Esophagus (tissue), 2 donors: ENCODE measurements around the gene LLPH. TPM values are rescaled to one million over a fixed set of nuclear protein-coding genes. Genes with fewer than 3 reads are reported as not detected.

Experiments
- H3K27ac ChIP-seq, 2 donors: one replicate each; pipeline ENCODE4 v1.5.1; 2013; ENCODE audit warnings: low read depth in 2 of 2, mild to moderate bottlenecking in 2 of 2, inconsistent platforms in 1 of 2, low read length in 1 of 2, moderate library complexity in 1 of 2
- H3K27me3 ChIP-seq, 2 donors: one replicate each; pipeline ENCODE4 v1.6.1; 2013; ENCODE audit warnings: low read length in 2 of 2, control low read depth in 1 of 2, mild to moderate bottlenecking in 1 of 2; ENCODE audit not compliant: insufficient read depth in 2 of 2, control insufficient read depth in 1 of 2
- H3K36me3 ChIP-seq, 2 donors: one replicate each; pipeline ENCODE4 v1.6.1; 2013; ENCODE audit warnings: low read length in 1 of 2; ENCODE audit not compliant: control insufficient read depth in 2 of 2, insufficient read depth in 2 of 2
- H3K4me1 ChIP-seq, 2 donors: one replicate each; pipeline ENCODE4 v1.6.1; 2013; ENCODE audit warnings: low read length in 1 of 2; ENCODE audit not compliant: control insufficient read depth in 2 of 2, insufficient read depth in 2 of 2
- H3K4me3 ChIP-seq, 2 donors: one replicate each; pipeline ENCODE4 v1.5.1; 2013; ENCODE audit warnings: low read length in 2 of 2, mild to moderate bottlenecking in 2 of 2, low read depth in 1 of 2, moderate library complexity in 1 of 2
- H3K9me3 ChIP-seq, 2 donors: one replicate each; pipeline ENCODE4 v1.6.1; 2013; ENCODE audit warnings: mild to moderate bottlenecking in 2 of 2, low read depth in 1 of 2, low read length in 1 of 2, moderate library complexity in 1 of 2; ENCODE audit not compliant: control insufficient read depth in 2 of 2, insufficient read depth in 1 of 2
- WGBS, 2 donors: extraction: QIAGEN DNeasy Blood & Tissue Kit; methylation state at CpG; one replicate each; pipeline ENCODE4 v1.1.7; 2013; 5-methylcytosine and 5-hydroxymethylcytosine counted together
- polyA plus RNA-seq, 2 donors: library from polyadenylated mRNA; stranded (reverse); fragments of 200-250 nt; gene quantifications; one replicate each; pipeline ENCODE4 v1.2.3, GENCODE V29; 2013
- donor health status: healthy with polysubstance abuse.
- donor health status: Bipolar disorder and iron deficiency.

Gene LLPH
- polyA plus RNA-seq, 2 donors, result 6.3 to 17.6 TPM

GRCh38 chr12:66164349-66164821, 33.8 kb upstream of the LLPH start:
- H3K4me3 ChIP-seq, result no peak overlapping the region
- peaks cover 0 to 3% of the 10 kb centered on the region in 2 donors for H3K9me3 ChIP-seq
- H3K4me1 ChIP-seq, result peaks cover 0 to 3% of the 10 kb centered on the region in 2 donors
- WGBS, 2 donors, result 88 to 89% methylated on average over 3 of the region's 3 CpGs
- H3K36me3 ChIP-seq, result peaks cover 4% of the 10 kb centered on the region in 2 donors
- H3K27ac ChIP-seq, result no peak overlapping the region
- H3K27me3 ChIP-seq, result no peaks in the 10 kb centered on the region

DNA sequence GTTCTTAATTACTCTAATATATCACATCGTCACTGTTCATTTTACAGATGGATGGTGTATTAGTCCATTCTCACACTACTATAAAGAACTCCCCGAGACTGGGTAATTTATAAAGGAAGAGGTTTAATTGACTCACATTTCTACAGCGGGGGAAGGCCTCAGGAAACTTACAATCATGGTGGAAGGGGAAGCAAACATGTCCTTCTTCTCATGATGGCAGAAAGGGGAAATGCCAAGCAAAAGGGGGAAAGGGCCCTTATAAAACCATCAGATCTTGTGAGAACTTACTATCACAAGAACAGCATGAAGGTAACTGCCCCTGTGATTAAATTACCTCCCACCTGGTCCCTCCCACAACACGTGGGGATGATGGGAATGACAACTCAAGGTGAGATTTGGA, 32.7 kb upstream of the LLPH start:
- WGBS, 2 donors, result 64 to 73% methylated on average over 4 of the region's 4 CpGs
- H3K4me3 ChIP-seq, result no peak overlapping the region
- H3K27me3 ChIP-seq, result no peaks in the 10 kb centered on the region
- peaks cover 0 to 3% of the 10 kb centered on the region in 2 donors for H3K9me3 ChIP-seq
- H3K4me1 ChIP-seq, result peaks cover 0 to 3% of the 10 kb centered on the region in 2 donors
- no peak overlapping the region for H3K27ac ChIP-seq
- H3K36me3 ChIP-seq, result peaks cover 4% of the 10 kb centered on the region in 2 donors

DNA sequence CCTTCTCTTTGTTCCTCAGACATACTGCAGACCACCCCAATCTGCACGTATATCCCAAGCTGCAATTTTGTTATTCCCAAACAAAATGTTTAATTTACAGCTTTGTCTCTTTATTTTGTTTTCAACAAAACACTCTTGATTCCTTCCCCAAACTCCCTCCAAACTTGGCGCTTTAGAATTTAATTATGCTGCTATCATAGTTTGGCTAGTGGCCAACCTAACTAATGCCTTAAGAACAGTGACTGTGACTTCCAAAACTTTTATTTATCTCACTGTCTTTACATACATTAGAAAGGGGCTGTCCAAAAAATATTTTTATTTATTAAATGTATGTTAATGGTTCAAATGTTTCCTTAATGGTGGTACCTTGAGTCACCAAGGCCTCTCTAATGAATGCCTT, 32.2 kb upstream of the LLPH start:
- peaks cover 0 to 3% of the 10 kb centered on the region in 2 donors for H3K4me1 ChIP-seq
- H3K36me3 ChIP-seq, result peaks cover 4% of the 10 kb centered on the region in 2 donors
- peaks cover 0 to 3% of the 10 kb centered on the region in 2 donors for H3K9me3 ChIP-seq
- no peaks in the 10 kb centered on the region for H3K27me3 ChIP-seq
- H3K27ac ChIP-seq, result no peak overlapping the region
- WGBS, 2 donors, result 77 to 87% methylated on average over 2 of the region's 2 CpGs
- no peak overlapping the region for H3K4me3 ChIP-seq

DNA sequence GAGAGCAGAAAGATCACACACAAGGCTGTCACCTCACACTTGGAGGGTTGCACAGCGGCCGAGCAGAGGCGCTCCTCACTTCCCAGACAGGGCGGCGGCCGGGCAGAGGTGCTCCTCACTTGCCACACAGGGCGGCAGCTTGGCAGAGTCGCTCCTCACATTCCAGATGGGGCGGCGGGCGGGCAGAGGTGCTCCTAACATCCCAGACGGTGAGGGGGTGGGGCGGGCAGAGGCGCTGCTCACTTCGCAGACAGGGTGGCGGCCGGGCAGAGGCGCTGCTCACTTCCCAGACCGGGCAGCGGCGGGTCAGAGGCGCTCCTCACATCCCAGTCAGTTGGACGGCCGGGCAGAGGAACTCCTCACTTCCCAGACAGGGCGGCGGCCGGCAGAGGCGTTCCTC, 30.2 kb upstream of the LLPH start:
- H3K27me3 ChIP-seq, result no peaks in the 10 kb centered on the region
- WGBS, 2 donors, result 94% methylated on average over 28 of the region's 28 CpGs
- no peak overlapping the region for H3K4me3 ChIP-seq
- H3K36me3 ChIP-seq, result peaks cover 4% of the 10 kb centered on the region in 2 donors
- peaks cover 0 to 3% of the 10 kb centered on the region in 2 donors for H3K4me1 ChIP-seq
- peaks cover 0 to 3% of the 10 kb centered on the region in 2 donors for H3K9me3 ChIP-seq
- no peak overlapping the region for H3K27ac ChIP-seq

- Histone ChIP-seq H3K27ac (no peak overlapping the region), H3K9me3 (peaks cover 0 to 3% of the 10 kb centered on the region in 2 donors), H3K4me3 (no peak overlapping the region), H3K36me3 (peaks cover 4% of the 10 kb centered on the region in 2 donors), H3K4me1 (peaks cover 0 to 3% of the 10 kb centered on the region in 2 donors), H3K27me3 (no peaks in the 10 kb centered on the region)
Measured at GRCh38 chr12:66159123-66159522, 28.6 kb upstream of the LLPH start.

DNA sequence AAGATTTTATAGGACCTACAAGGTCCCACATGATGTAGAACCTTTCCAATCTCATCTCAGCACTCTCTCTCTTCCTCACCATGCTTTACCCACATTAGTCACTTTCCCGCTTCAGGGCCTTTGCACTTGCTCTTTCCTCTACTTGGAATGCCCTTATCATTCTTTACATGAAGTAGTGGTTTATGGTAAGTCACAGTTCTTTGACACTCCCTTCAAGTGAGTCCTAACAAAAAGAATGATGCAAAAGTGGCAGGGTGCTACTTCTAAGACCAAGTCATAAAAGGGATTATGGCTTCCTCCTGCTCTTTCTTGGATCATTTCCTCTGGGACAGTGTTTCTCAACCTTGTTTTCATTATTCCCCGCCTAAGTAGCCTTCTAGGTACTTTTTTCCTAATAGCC, 26.1 kb upstream of the LLPH start:
- peaks cover 0 to 3% of the 10 kb centered on the region in 2 donors for H3K9me3 ChIP-seq
- H3K27me3 ChIP-seq, result no peaks in the 10 kb centered on the region
- no peak overlapping the region for H3K4me3 ChIP-seq
- H3K4me1 ChIP-seq, result peaks cover 0 to 3% of the 10 kb centered on the region in 2 donors
- WGBS, 2 donors, result 94 to 96% methylated on average over 2 of the region's 2 CpGs
- no peak overlapping the region for H3K27ac ChIP-seq
- peaks cover 4% of the 10 kb centered on the region in 2 donors for H3K36me3 ChIP-seq

DNA sequence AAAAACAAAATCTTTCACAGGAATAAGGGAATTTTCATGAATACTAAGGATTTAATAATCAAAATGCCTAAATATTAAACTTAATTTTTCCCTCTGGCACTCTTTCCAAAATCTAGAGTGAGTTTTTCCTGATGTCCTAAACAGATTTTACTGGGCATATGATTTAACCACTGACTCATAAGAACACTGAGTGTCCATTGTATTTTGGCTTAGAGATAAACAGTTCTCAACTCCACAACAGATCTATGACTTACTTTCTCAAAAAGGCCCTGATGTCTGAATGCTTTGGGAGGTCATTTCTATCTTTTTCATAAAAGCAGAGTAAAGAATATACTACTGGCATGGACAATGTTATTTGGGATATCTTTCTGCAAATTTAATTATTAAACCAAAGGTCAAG, 24.2 kb upstream of the LLPH start:
- Histone ChIP-seq H3K27ac (no peak overlapping the region), H3K36me3 (peaks cover under 1 to 3% of the 10 kb centered on the region in 2 donors), H3K27me3 (no peaks in the 10 kb centered on the region), H3K9me3 (no peaks in the 10 kb centered on the region), H3K4me1 (no peaks in the 10 kb centered on the region), H3K4me3 (no peak overlapping the region)

DNA sequence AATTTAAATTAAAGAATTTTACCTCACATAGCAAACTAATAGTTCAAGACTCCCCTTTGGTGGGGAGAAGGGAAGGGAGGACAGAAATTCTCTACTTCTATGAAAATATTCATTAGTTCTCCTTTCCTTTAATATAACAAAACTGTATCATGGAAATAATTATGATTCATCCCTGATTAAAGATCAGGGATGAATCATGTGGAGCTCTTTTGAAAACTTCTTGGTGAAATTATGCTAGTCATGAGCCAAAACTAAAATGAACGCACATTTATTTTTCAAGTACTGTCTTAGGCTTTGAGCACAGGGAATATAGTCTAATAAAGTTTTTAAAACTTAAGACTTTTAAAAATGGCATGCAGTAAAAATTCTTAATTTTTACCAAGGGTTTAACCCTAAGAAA, 22.2 kb upstream of the LLPH start:
- 42 to 58% methylated on average over 1 of the region's 1 CpG for WGBS, 2 donors
- Histone ChIP-seq H3K27me3 (no peaks in the 10 kb centered on the region), H3K4me3 (no peak overlapping the region), H3K4me1 (no peaks in the 10 kb centered on the region), H3K9me3 (no peaks in the 10 kb centered on the region), H3K27ac (no peak overlapping the region), H3K36me3 (peaks cover 0 to 3% of the 10 kb centered on the region in 2 donors)

DNA sequence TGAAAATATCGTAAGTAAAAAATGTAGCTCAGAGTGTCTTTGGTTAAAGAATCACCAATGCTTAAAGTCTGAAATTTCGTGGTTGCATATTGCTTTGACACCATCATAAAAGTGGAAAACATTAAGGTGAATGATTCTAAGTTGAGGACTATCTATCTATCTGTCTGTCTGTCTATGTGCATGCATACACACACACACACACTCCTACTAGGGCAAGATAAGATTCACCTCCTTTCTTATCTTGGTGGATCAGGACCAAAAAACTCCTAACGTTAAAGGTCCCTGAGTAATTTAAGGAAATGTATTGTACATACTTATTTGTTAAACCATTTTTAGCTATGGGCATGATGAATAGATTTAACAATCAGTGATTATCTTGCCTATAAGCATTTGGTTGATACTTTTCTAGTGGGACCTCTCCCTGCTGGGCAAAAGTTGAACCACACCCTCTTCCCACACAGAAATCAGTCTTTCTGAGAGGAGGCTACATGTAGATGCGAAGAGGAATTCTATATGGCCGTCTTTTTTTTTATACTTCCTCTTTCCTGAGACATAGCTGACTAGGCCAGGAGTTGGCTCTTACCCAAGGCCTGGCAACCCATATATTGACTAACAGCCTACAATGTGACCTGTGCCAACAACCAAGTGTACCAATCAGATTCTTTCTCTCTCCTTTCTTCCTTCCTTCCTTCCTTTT, 19.3 kb upstream of the LLPH start:
- H3K4me1 ChIP-seq, result no peaks in the 10 kb centered on the region
- H3K4me3 ChIP-seq, result no peak overlapping the region
- H3K36me3 ChIP-seq, result peaks cover 0 to 3% of the 10 kb centered on the region in 2 donors
- no peaks in the 10 kb centered on the region for H3K27me3 ChIP-seq
- no peaks in the 10 kb centered on the region for H3K9me3 ChIP-seq
- no peak overlapping the region for H3K27ac ChIP-seq
- 80 to 83% methylated on average over 5 of the region's 5 CpGs for WGBS, 2 donors
